ENCODE data around the gene KIF13A. TPM values are rescaled to one million over a fixed set of nuclear protein-coding genes. Genes with fewer than 3 reads are reported as not detected.
"Not testable (repeated sequence)": the region's sequence is repeated elsewhere in the genome, so short reads cannot be mapped to it uniquely, and the experiment has no call there.

The KIF13A gene
- total and polyA plus RNA-seq, 2 experiments from 2014 or later: 8.4 to 28.2 TPM

DNA sequence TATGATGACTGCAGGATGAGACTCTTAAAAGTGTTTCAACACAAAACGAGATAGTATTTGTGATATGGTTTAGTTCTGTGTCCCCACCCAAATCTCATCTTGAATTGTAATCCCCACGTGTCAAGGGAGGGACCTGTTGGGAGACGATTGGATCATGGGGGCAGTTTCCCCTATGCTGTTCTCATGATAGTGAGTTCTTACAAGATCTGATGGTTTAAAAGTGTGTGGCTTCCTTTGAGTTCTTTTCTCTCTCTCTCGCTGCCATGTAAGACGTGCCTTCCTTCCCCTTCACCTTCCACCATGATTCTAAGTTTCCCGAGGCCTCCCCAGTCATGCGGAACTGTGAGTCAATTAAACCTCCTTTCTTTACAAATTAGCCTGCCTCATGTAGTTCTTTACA, 130.2 kb downstream of the KIF13A start:
- H3K27ac Mint-ChIP-seq; H3F3A ChIP-seq (replicated peaks; ENCODE audit: low read depth); ATAC-seq; H3K9me2 ChIP-seq (ENCODE audit: insufficient read depth); H3K4me1 ChIP-seq (ENCODE audit: insufficient read depth); H3K4me3 Mint-ChIP-seq; H3K27ac ChIP-seq (ENCODE audit: low read depth); H3K4me3 ChIP-seq; H3K36me3 Mint-ChIP-seq (ENCODE audit: low read depth); H3K4me1 Mint-ChIP-seq; H2AFZ ChIP-seq; H3K9me3 Mint-ChIP-seq; H3K36me3 ChIP-seq (ENCODE audit: insufficient read depth); H3K27me3 ChIP-seq (ENCODE audit: insufficient read depth); H3K27me3 Mint-ChIP-seq (ENCODE audit: insufficient read depth, low read depth, poor library complexity); H3K79me2 ChIP-seq (replicated peaks; ENCODE audit: insufficient read depth); H3K4me2 ChIP-seq; H4K20me1 ChIP-seq (replicated peaks; ENCODE audit: insufficient read depth); DNase-seq (ENCODE audit: low spot score): not testable (repeated sequence)

DNA sequence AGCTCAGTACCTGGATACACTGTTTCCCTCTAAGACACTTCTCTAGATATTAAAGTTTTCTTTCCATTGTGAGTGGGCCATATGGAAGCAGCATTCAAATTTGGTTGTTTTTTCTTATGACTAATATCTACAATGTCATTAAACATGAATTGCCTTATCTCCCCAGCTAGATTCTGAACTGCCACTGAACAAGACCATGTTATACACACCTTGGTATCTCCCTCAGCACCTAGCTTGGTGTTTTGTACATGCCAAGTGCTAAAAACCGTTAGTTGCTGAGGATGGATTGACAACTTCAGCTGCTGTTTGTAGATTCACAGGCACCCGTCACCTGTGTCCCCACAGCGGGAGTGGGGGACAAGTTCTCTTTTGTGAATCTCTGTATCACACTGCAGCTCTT, 131.1 kb downstream of the KIF13A start:
- H3K36me3 ChIP-seq (ENCODE audit: insufficient read depth): no peaks in the 10 kb centered on the region
- H3K79me2 ChIP-seq (replicated peaks; ENCODE audit: insufficient read depth): no peaks in the 10 kb centered on the region
- Mint-ChIP-seq H3K4me1 (peaks cover under 1% of the 10 kb centered on the region; the same call in 2 of the 3 replicates), H3K4me3 (no peak overlapping the region), H3K27me3 (ENCODE audit: insufficient read depth, low read depth, poor library complexity) (no peaks in the 10 kb centered on the region), H3K9me3 (no peaks in the 10 kb centered on the region), H3K27ac (no peak overlapping the region), H3K36me3 (ENCODE audit: low read depth) (no peaks in the 10 kb centered on the region)
- no peaks in the 10 kb centered on the region for H3K27me3 ChIP-seq (ENCODE audit: insufficient read depth)
- H3K9me2 ChIP-seq (ENCODE audit: insufficient read depth): no peaks in the 10 kb centered on the region
- no peak for ATAC-seq
- TF ChIP-seq EZH2 (IDR thresholded peaks at IDR 0.05; ENCODE audit: low read depth, unreplicated experiment) (no peak), REST (IDR thresholded peaks at IDR 0.05; ENCODE audit: unreplicated experiment) (no peak), ZNF114 (CRISPR knock-in tag; IDR thresholded peaks at IDR 0.05) (no peak), EZH2phosphoT487 (IDR thresholded peaks at IDR 0.05; ENCODE audit: unreplicated experiment) (no peak)
- H3K4me2 ChIP-seq: no peak overlapping the region
- no peak overlapping the region for H3K27ac ChIP-seq (ENCODE audit: low read depth)
- H4K20me1 ChIP-seq (replicated peaks; ENCODE audit: insufficient read depth): no peaks in the 10 kb centered on the region
- DNase-seq (ENCODE audit: low spot score): no peak
- no peaks in the 10 kb centered on the region for H3K4me1 ChIP-seq (ENCODE audit: insufficient read depth)
- no peak overlapping the region for H3K4me3 ChIP-seq
- H3F3A ChIP-seq (replicated peaks; ENCODE audit: low read depth): no peaks in the 10 kb centered on the region
- no peak overlapping the region for H2AFZ ChIP-seq

DNA sequence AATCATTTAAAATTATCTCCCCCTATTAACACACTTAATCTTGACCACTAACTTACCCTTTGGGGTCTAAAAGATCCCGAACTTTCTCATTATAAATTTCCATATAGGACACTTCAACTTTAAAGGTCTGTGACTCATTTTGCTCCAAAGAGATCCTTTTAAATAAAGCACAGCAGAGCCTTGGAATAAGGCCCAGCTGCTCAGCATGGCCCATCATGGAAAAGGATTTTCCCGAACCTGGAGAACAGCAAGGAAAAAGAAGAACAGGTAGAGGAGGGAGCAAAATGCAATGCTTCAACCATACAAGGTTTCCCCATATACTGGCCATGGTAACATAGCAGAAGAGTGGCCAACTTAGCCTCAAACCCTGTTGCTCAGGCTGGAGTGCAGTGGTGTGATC, 132.1 kb downstream of the KIF13A start:
- Histone ChIP-seq H3K27me3 (ENCODE audit: insufficient read depth) (no peaks in the 10 kb centered on the region), H3F3A (replicated peaks; ENCODE audit: low read depth) (no peaks in the 10 kb centered on the region), H3K9me2 (ENCODE audit: insufficient read depth) (no peaks in the 10 kb centered on the region), H3K4me2 (no peak overlapping the region), H2AFZ (no peak overlapping the region), H3K36me3 (ENCODE audit: insufficient read depth) (no peaks in the 10 kb centered on the region), H3K4me1 (ENCODE audit: insufficient read depth) (no peaks in the 10 kb centered on the region), H3K27ac (ENCODE audit: low read depth) (no peak overlapping the region), H3K4me3 (no peak overlapping the region), H3K79me2 (replicated peaks; ENCODE audit: insufficient read depth) (no peaks in the 10 kb centered on the region), H4K20me1 (replicated peaks; ENCODE audit: insufficient read depth) (no peaks in the 10 kb centered on the region)
- Mint-ChIP-seq H3K4me3 (no peak overlapping the region), H3K4me1 (no peaks in the 10 kb centered on the region), H3K27me3 (ENCODE audit: insufficient read depth, low read depth, poor library complexity) (no peaks in the 10 kb centered on the region), H3K9me3 (no peaks in the 10 kb centered on the region), H3K27ac (no peak overlapping the region), H3K36me3 (ENCODE audit: low read depth) (no peaks in the 10 kb centered on the region)
- TF ChIP-seq NANOG (IDR thresholded peaks at IDR 0.05; ENCODE audit: borderline replicate concordance): no peak
- no peak for TF ChIP-seq ZNF331 (CRISPR knock-in tag; IDR thresholded peaks at IDR 0.05; ENCODE audit: low read depth)
- no peak for TF ChIP-seq CREB1 (CRISPR knock-in tag; IDR thresholded peaks at IDR 0.05; ENCODE audit: low read depth)
- no peak for TF ChIP-seq ETS1 (IDR thresholded peaks at IDR 0.05)
- TF ChIP-seq CTCF (conservative IDR thresholded peaks at IDR 0.05; ENCODE audit: low read depth in 2 of 2): no peak
- no peak for TF ChIP-seq STAT1 (IDR thresholded peaks at IDR 0.05; ENCODE audit: unreplicated experiment)
- no peak for TF ChIP-seq REST (IDR thresholded peaks at IDR 0.05; ENCODE audit: unreplicated experiment)
- no peak for TF ChIP-seq POLR2AphosphoS5 (IDR thresholded peaks at IDR 0.05; ENCODE audit: low read depth)
- ATAC-seq (no peak), DNase-seq (ENCODE audit: low spot score) (no peak)

Measured in GM23338 (cell line).